Activated CD8-positive, alpha-beta memory T cell treated with anti-CD3 and anti-CD28 coated beads for 48 hours (primary cell): ENCODE data around the gene PRSS27.

Source experiments
- DNase-seq, 3 experiments: peaks; one replicate each; pipeline ENCODE4 v3.0.0-alpha.2; 2020; ENCODE audit warnings: low read depth in 2 of 3, low spot score in 2 of 3

PRSS27 gene

GRCh38 chr16:2710021-2710710, 9.9 kb downstream of the PRSS27 start:
- no peak for DNase-seq

- no peak for DNase-seq
These were observed 10.4 kb downstream of the PRSS27 start for GRCh38 chr16:2709588-2709984.

GRCh38 chr16:2708955-2709587, 11.0 kb downstream of the PRSS27 start:
- no peak for DNase-seq

GRCh38 chr16:2708290-2708639, 11.8 kb downstream of the PRSS27 start:
- DNase-seq = no peak

- no peak for DNase-seq
These were observed 12.4 kb downstream of the PRSS27 start for GRCh38 chr16:2707368-2708289.

- DNase-seq = no peak
These were observed 13.3 kb downstream of the PRSS27 start for GRCh38 chr16:2706611-2707311.

- no peak for DNase-seq
These were observed 13.9 kb downstream of the PRSS27 start for GRCh38 chr16:2706085-2706484.

- no peak for DNase-seq
These were observed 14.7 kb downstream of the PRSS27 start for GRCh38 chr16:2705351-2705750.

GRCh38 chr16:2704983-2705275, 15.1 kb downstream of the PRSS27 start:
- DNase-seq = no peak

GRCh38 chr16:2704166-2704982, 15.7 kb downstream of the PRSS27 start:
- no peak for DNase-seq

- no peak for DNase-seq
These were observed 16.9 kb downstream of the PRSS27 start for GRCh38 chr16:2702871-2703745.

- DNase-seq = no peak
These were observed 17.6 kb downstream of the PRSS27 start for GRCh38 chr16:2702438-2702825.

GRCh38 chr16:2701713-2702437, 18.1 kb downstream of the PRSS27 start:
- no peak for DNase-seq

- no peak for DNase-seq
These were observed 18.8 kb downstream of the PRSS27 start for GRCh38 chr16:2701272-2701671.

- no peak for DNase-seq
These were observed 19.2 kb downstream of the PRSS27 start for GRCh38 chr16:2700786-2701185.

- no peak for DNase-seq
These were observed 20.0 kb downstream of the PRSS27 start for GRCh38 chr16:2699791-2700600.

GRCh38 chr16:2698965-2699750, 20.9 kb downstream of the PRSS27 start:
- DNase-seq = no peak
